ES-I3 (cell line): Measurements from ENCODE around the gene NUP62.

ENCODE experiments used
- H3K36me3 ChIP-seq: 2 replicates; pipeline ENCODE4 v1.6.1; 2013; ENCODE audit warnings: mild to moderate bottlenecking, low read length, control low read depth, moderate library complexity; ENCODE audit not compliant: insufficient read depth
- H3K4me1 ChIP-seq: 2 replicates; pipeline ENCODE4 v1.6.1; 2013; ENCODE audit warnings: mild to moderate bottlenecking, control low read depth, low read length; ENCODE audit not compliant: insufficient read depth
- H3K9ac ChIP-seq: 2 replicates; pipeline ENCODE4 v1.6.1; 2013; ENCODE audit warnings: low read depth, mild to moderate bottlenecking, low read length, moderate library complexity
- H3K9me3 ChIP-seq: 2 replicates; pipeline ENCODE4 v1.6.1; 2013; ENCODE audit warnings: mild to moderate bottlenecking, low read length, moderate library complexity; ENCODE audit not compliant: control insufficient read depth, insufficient read depth

NUP62 gene

GRCh38 chr19:49872245-49873128, 56.8 kb downstream of the NUP62 start:
- Histone ChIP-seq H3K4me1 (no peaks in the 10 kb centered on the region; the same call in 1 of the 2 replicates), H3K36me3 (no peaks in the 10 kb centered on the region), H3K9me3 (no peaks in the 10 kb centered on the region)

GRCh38 chr19:49871349-49871985, 57.8 kb downstream of the NUP62 start:
- Histone ChIP-seq H3K36me3 (no peaks in the 10 kb centered on the region), H3K9ac (no peak overlapping the region), H3K4me1 (no peaks in the 10 kb centered on the region; the same call in 1 of the 2 replicates), H3K9me3 (no peaks in the 10 kb centered on the region)

More at GRCh38 chr19:49872245-49873128, 56.8 kb downstream of the NUP62 start:
- no peak overlapping the region for H3K9ac ChIP-seq

DNA sequence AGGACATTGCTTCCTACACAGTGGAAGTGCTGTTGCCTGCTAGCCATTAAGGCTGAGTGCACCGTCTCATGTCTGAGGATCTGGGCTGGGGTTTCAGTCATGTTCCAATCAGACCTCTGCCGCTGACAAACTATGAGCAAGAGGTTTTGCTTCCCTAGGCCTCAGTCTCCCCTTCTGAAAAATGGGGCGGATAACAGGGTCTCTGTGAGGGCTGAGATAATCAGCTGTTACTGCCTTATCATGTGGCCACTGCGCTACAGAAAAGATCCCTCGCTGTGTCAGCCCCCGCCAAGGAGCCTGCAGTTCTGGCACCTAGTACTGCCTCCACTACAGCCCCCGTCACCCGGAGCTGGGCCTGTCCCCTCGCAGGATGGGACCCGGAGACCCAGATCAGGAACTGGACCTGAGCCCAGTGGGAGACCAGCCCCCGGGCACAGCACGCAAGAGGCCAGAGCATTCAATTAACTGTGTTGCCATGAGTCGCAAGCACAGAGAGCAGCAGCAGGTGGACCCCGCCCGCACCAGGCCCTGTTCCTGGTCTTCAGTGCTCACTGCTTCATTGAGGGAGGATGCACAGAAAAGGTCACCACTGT, 58.9 kb downstream of the NUP62 start:
- Histone ChIP-seq H3K9me3 (no peaks in the 10 kb centered on the region), H3K36me3 (no peaks in the 10 kb centered on the region), H3K9ac (peak overlapping the region; percentile 59), H3K4me1 (no peaks in the 10 kb centered on the region; the same call in 1 of the 2 replicates)

DNA sequence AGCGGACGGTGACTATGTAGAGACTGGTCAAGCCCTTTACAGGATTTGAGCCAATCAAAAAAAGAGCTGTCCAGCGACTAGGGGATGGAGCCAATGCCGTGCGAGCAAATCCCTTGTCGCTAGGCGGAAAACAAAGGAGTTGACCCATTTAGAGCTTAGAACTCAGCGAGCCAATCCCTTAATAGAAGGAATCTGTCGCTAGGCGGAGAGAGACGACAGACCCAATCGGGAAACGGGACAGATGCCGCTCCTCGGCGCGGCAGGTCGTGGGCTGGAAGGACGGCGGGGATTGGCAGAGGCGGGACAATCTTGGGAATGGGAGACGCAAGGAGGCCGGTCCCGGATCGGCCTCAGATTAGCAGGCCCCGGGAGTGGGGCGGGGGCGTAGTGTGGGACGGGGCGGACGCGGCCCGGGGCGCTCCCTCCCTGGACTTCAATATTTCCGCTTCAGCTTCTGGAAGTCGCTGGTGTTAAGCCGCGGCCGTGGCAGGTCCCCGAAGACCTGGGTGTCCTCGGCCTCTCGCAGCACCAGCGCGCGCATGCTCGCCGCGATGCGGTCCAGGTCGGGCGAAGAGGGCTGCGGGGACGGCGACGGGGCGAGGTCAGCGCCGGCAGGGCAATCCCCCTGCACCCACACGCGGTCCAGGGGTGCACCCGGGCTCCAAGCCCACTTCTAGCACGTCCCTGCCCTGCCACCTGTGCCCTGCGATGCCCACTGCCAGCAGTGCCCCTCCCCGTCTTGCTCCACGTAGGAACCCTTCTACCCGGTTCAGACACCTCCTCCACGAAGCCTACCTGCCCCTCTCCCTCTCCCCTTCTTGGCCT, 59.6 kb downstream of the NUP62 start:
- Histone ChIP-seq H3K9ac (peak overlapping the region; percentile 59), H3K36me3 (peaks cover 2% of the 10 kb centered on the region; the same call in 1 of the 2 replicates), H3K9me3 (no peaks in the 10 kb centered on the region), H3K4me1 (no peaks in the 10 kb centered on the region; the same call in 1 of the 2 replicates)

GRCh38 chr19:49869009-49869483, 60.3 kb downstream of the NUP62 start:
- H3K4me1 ChIP-seq: no peaks in the 10 kb centered on the region; the same call in 1 of the 2 replicates
- H3K36me3 ChIP-seq: peaks cover 7% of the 10 kb centered on the region; the same call in 1 of the 2 replicates
- peak overlapping the region; percentile 49; the same call in 1 of the 2 replicates for H3K9ac ChIP-seq
- no peaks in the 10 kb centered on the region for H3K9me3 ChIP-seq

DNA sequence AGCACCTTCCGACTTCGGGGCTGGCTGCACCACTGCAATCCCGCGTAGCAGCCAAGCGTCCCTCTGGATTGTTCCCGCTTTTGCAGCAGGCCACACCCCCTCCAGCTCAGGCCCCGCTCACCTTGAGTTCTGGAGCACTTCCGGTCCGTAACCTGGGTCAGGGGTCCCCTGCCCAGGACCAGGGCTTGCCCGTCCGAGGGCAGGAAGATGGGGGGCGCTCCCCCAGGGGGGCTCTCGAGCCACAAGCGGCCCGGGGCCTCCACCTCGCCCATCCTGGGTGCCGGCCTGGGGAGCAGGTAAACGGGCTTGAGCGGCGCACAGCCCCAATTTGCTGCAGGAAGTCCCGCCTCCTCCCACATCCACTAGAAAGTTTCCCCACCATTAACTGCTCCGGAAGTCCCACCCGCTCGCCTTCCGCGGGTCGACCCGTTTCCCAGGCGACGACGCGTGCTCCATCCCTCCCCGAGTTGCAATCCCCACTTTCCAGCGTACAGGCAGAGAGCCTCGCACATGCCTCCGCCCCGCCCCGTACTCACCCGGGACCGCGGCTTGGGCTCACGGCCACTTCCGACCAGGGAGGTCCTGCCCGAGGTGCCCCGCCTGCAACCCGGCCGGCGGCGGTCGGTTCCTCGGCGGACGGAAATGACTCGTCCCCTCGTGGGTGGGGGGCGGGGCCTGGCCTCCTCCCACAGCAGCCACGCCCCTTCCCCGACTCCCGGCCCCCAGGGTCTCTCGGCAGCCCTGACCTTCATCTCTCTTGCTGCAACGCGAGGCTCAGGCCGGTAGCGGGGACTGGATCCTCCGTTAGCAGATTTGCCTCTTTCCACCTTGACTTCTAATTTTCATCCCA, 62.1 kb downstream of the NUP62 start, which contains the start of gene PNKP:
Gene PNKP, minus strand, starts transcription at position 644 of the 850 bp plus-strand sequence. Its CDS starts 372 bp downstream, at position 272.
- no peaks in the 10 kb centered on the region for H3K9me3 ChIP-seq
- no peaks in the 10 kb centered on the region; the same call in 1 of the 2 replicates for H3K4me1 ChIP-seq
- peak within 1 kb of the TSS; percentile 84 for H3K9ac ChIP-seq
- H3K36me3 ChIP-seq: peaks cover 10% of the 10 kb centered on the region; the same call in 1 of the 2 replicates

- Histone ChIP-seq H3K4me1 (no peaks in the 10 kb centered on the region; the same call in 1 of the 2 replicates), H3K9ac (no peak overlapping the region), H3K36me3 (peaks cover 10% of the 10 kb centered on the region), H3K9me3 (no peaks in the 10 kb centered on the region)
Observed at GRCh38 chr19:49864890-49865289, 64.4 kb downstream of the NUP62 start.

DNA sequence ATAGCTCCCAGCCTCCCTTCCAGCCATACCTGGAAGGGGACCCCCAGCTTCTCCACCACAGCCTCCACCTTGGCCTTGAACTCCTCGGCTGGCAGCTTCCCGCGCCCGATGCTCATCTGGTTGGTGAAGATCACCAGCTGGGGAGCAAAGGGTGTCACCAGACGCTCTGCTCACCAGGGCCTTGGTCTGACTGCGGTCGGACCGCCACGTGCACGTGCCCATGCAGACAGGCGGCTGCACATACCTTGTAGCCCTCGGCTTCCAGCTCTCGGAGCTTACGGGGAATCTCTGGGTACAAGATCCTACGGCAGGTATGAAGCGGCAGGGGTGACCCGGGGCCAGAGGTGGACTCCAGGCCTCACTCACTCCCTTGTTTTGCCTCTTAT, 65.4 kb downstream of the NUP62 start:
- H3K4me1 ChIP-seq: no peaks in the 10 kb centered on the region; the same call in 1 of the 2 replicates
- H3K9ac ChIP-seq: no peak overlapping the region
- peaks cover 13% of the 10 kb centered on the region for H3K36me3 ChIP-seq
- no peaks in the 10 kb centered on the region for H3K9me3 ChIP-seq

- Histone ChIP-seq H3K36me3 (peaks cover 13% of the 10 kb centered on the region), H3K9me3 (no peaks in the 10 kb centered on the region), H3K4me1 (no peaks in the 10 kb centered on the region; the same call in 1 of the 2 replicates), H3K9ac (no peak overlapping the region)
Observed at GRCh38 chr19:49863254-49863934, 65.9 kb downstream of the NUP62 start.

DNA sequence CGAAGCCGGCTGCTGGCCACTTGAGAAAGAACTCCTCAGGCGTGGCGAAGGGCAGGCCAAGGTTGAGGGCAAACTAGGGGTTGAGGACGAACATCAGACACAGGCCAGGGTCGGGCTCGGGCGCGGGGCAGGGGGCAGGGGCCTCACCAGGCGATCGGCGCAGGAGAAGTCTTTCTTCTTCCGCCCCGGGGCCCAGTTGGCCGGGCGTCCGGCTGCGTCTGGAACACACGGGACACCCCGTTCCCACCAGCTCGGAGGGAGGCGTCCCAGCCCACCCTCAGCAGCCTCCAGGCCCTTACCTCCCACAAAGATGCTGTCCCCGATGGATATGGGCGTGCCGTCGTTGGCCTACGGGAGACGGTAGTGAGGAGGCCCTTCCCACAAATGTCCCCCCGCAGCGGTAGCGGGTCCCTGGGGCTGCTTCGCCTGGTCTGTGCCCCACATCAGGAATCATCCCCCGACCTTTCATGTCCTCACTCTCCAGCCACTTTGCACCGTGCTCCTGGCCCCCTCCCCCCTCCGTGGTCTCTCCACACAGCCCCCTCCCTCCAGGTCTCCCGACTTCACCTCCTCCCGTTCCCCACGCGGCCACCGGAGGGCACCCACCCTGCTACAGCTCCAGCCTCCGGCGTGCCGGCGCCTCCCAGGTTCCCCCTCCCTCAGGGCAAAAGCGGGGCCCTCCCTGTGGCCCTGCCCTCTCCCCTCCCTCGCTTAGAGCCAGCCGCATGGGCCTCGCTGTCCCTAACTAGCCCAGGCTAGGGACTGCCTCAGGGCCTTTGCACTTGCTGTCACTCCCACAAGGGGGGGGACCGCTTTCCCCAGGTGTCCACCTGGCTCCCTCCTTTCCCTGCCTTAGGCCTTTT, 66.7 kb downstream of the NUP62 start:
- H3K9me3 ChIP-seq: no peaks in the 10 kb centered on the region
- no peaks in the 10 kb centered on the region; the same call in 1 of the 2 replicates for H3K4me1 ChIP-seq
- no peak overlapping the region for H3K9ac ChIP-seq
- H3K36me3 ChIP-seq: peaks cover 13% of the 10 kb centered on the region

DNA sequence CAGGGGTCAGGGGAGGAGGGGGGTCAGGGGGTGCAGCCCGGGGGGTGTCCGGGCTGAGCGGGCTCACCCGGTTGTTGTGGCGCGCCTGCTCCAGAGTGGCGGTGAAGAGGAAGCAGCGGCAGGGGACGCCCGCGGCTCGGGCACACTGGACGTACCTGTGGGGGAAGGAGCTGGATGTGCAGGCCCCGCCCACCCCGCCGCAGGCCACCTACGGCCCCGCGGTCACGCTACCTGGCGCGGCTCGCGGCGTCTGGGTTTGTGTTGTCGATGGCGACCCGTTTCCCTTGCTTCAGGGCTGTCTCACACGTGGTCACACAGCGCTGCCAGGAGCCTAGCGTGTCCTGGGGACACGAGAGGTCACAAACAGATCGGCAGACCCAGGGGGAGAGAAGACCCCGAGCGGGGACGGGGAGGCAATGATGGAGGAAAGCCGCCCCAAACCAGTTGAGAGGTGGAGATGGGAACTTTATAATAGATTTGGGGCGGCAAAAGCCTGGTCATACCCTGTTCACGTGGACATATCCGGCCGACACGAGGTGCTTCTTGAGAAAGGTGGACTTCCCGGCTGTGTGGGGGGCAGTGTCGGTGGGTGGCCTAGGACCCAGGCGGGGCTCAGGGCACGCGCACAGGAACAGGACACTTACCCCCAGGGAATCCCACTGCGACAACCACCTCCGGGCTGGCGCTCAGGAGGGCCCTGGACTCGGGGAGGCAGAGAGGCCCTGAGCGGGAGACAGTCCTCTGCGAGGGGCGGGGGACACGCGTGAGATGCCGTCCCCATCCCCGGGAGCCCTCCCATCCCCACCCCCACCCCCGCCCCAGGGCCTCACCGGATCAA, 67.5 kb downstream of the NUP62 start:
- Histone ChIP-seq H3K9ac (no peak overlapping the region), H3K4me1 (no peaks in the 10 kb centered on the region; the same call in 1 of the 2 replicates), H3K9me3 (no peaks in the 10 kb centered on the region), H3K36me3 (peaks cover 13% of the 10 kb centered on the region)
